ENCODE results near the gene ASPDH. TPM values are rescaled to one million over a fixed set of nuclear protein-coding genes. Genes with fewer than 3 reads are reported as not detected.

ASPDH gene
- total and polyA plus RNA-seq, 2 of the 4 experiments (the other 2 are of a cell fraction): not detected

DNA sequence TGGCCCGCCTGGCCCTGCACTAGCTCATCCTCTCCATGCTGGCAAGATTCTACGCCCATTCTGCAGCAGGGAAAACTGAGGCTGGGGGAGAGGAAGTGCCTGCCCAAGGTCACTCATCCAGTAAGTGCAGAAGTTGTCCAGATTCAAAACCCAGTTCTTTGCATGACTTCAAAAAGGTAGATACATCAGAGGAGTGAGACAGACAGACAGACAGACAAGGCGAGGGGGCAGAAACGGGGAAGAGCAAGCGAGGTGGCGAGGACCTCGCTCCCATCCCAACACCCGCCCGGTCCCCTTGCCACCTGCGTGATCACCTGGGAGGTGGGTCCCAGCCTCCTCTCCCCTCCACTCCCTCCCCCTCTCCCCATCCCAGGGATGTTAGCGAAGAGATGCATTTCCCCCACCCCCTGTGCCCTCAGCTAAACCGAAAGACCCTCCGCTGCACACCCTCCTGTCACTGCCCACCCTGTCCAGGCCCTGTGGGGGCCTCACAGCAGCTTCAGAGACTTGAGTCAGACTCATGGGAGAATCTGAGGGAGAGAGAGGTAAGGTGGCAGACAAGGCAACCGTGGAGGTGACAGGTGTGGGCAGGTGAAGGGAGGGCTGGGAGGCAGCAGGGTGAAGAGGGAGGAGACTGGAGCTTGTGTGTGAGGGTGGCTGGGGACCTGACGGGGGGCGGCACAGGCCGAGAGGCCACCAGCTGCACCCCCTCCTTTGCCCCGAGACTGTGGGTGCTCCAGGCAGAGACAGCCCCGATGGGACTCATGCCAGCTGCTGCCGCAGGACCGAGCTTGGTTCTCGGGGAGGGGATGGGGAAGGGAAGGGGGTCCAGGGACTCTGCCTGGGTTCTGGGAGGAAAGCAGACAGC lies 35.6 kb upstream of the ASPDH start:
- CTCF ChIA-PET: no interaction called here
- Histone ChIP-seq H3K9me1 (ENCODE audit: insufficient read depth, low read length) (no peaks in the 10 kb centered on the region), H4K20me1 (ENCODE audit: insufficient read depth, low read length) (no peaks in the 10 kb centered on the region), H3K9ac (ENCODE audit: low read depth, low read length) (no peak overlapping the region), H3K36me3 (ENCODE audit: control insufficient read depth, insufficient read depth, low read length) (no peaks in the 10 kb centered on the region), H2AFZ (replicated peaks; ENCODE audit: low read length, poor library complexity) (no peak overlapping the region), H3K27me3 (ENCODE audit: control insufficient read depth, insufficient read depth, low read length) (peaks cover 29% of the 10 kb centered on the region), H3K27ac (ENCODE audit: insufficient read depth, low read length) (no peak overlapping the region), H2BK5ac (ENCODE audit: low read depth, low read length, poor library complexity, severe bottlenecking) (no peak overlapping the region), H3K4me3 (ENCODE audit: insufficient read depth, low read depth, low read length) (no peak overlapping the region), H2AK5ac (ENCODE audit: low read depth, low read length) (no peak overlapping the region), H2BK120ac (ENCODE audit: low read depth, low read length) (no peak overlapping the region), H4K5ac (ENCODE audit: low read depth, low read length) (no peak overlapping the region), H2BK20ac (ENCODE audit: low read depth, low read length) (no peak overlapping the region), H4K8ac (ENCODE audit: low read depth in 2 of 2, low read length in 2 of 2) (no peak overlapping the region), H3K23ac (ENCODE audit: low read depth, low read length) (no peak overlapping the region), H3K4me1 (ENCODE audit: control insufficient read depth, insufficient read depth, low read length) (no peaks in the 10 kb centered on the region; the same call in 1 of the 2 replicates), H3K18ac (ENCODE audit: low read depth, low read length) (no peak overlapping the region), H2BK15ac (ENCODE audit: low read depth, low read length) (no peak overlapping the region), H3K4me2 (ENCODE audit: low read depth, low read length) (no peak overlapping the region), H4K91ac (ENCODE audit: insufficient read depth, low read depth, low read length) (no peak overlapping the region), H2AK9ac (replicated peaks; ENCODE audit: low read depth, low read length, poor library complexity) (no peak overlapping the region), H3K4ac (ENCODE audit: low read depth, low read length) (no peak overlapping the region), H3K9me3 (ENCODE audit: control insufficient read depth, insufficient read depth, low read length) (no peaks in the 10 kb centered on the region), H3K56ac (ENCODE audit: extremely low read depth, insufficient read depth, low read length) (no peak overlapping the region), H3K14ac (replicated peaks; ENCODE audit: low read depth, low read length) (no peak overlapping the region), H3K79me1 (ENCODE audit: low read depth in 1 of 2, low read length in 2 of 2) (no peaks in the 10 kb centered on the region)
- DNase-seq (no peak), ATAC-seq (ENCODE audit: low read depth) (no peak)
- POLR2A ChIA-PET (ENCODE audit: unreplicated experiment): no interaction called here
- intact Hi-C loops (cut with micrococcal nuclease) (no loop called here), dilution Hi-C loops (cut with HindIII; ENCODE audit: low sequenced_read_pairs, unreplicated experiment) (no loop called here), in situ Hi-C loops (cut with MboI; ENCODE audit: low sequenced_read_pairs) (no loop called here)
- WGBS, 2 experiments (ENCODE audit: extremely low coverage in 2 of 2, insufficient read length in 1 of 2): 67% methylated on average over 3 of the region's 22 CpGs; no CpG with 5 or more reads in 1 of the 2 experiments
- no TSS peak for BruUV-seq (replicated peaks)
- TF ChIP-seq, protein P1, sequence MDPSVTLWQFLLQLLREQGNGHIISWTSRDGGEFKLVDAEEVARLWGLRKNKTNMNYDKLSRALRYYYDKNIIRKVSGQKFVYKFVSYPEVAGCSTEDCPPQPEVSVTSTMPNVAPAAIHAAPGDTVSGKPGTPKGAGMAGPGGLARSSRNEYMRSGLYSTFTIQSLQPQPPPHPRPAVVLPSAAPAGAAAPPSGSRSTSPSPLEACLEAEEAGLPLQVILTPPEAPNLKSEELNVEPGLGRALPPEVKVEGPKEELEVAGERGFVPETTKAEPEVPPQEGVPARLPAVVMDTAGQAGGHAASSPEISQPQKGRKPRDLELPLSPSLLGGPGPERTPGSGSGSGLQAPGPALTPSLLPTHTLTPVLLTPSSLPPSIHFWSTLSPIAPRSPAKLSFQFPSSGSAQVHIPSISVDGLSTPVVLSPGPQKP (IDR thresholded peaks at IDR 0.05; ENCODE audit: borderline replicate concordance, low read depth, low read length): no peak
- no peak for TF ChIP-seq FOS (IDR thresholded peaks at IDR 0.05; ENCODE audit: low read depth, low read length)
- TF ChIP-seq CEBPB (IDR thresholded peaks at IDR 0.05; ENCODE audit: low read depth, low read length): no peak
- TF ChIP-seq MAFK (IDR thresholded peaks at IDR 0.05; ENCODE audit: low read depth, low read length): no peak
- TF ChIP-seq MXI1 (IDR thresholded peaks at IDR 0.05; ENCODE audit: borderline replicate concordance, low read depth, low read length): no peak
- TF ChIP-seq MAZ (IDR thresholded peaks at IDR 0.05; ENCODE audit: borderline replicate concordance, low read depth, low read length): no peak
- no peak for TF ChIP-seq RFX5 (IDR thresholded peaks at IDR 0.05; ENCODE audit: low read depth, low read length)
- no peak for TF ChIP-seq RCOR1 (IDR thresholded peaks at IDR 0.05; ENCODE audit: insufficient replicate concordance, low read length)
- TF ChIP-seq CHD1 (IDR thresholded peaks at IDR 0.05; ENCODE audit: low read depth, low read length): no peak
- TF ChIP-seq USF2 (IDR thresholded peaks at IDR 0.05; ENCODE audit: low read depth, low read length): no peak
- no peak for TF ChIP-seq SMC3 (IDR thresholded peaks at IDR 0.05; ENCODE audit: low read depth, low read length)
- no peak for TF ChIP-seq POLR2A (IDR thresholded peaks at IDR 0.05; ENCODE audit: low read depth, low read length)
- TF ChIP-seq RAD21 (IDR thresholded peaks at IDR 0.05; ENCODE audit: low read length): no peak
- no peak for TF ChIP-seq BHLHE40 (IDR thresholded peaks at IDR 0.05; ENCODE audit: low read depth, low read length)
- no peak for TF ChIP-seq NFE2L2 (IDR thresholded peaks at IDR 0.05; ENCODE audit: low read depth, low read length)
